ENCODE measurements around the gene GBX1.

GBX1 gene

DNA sequence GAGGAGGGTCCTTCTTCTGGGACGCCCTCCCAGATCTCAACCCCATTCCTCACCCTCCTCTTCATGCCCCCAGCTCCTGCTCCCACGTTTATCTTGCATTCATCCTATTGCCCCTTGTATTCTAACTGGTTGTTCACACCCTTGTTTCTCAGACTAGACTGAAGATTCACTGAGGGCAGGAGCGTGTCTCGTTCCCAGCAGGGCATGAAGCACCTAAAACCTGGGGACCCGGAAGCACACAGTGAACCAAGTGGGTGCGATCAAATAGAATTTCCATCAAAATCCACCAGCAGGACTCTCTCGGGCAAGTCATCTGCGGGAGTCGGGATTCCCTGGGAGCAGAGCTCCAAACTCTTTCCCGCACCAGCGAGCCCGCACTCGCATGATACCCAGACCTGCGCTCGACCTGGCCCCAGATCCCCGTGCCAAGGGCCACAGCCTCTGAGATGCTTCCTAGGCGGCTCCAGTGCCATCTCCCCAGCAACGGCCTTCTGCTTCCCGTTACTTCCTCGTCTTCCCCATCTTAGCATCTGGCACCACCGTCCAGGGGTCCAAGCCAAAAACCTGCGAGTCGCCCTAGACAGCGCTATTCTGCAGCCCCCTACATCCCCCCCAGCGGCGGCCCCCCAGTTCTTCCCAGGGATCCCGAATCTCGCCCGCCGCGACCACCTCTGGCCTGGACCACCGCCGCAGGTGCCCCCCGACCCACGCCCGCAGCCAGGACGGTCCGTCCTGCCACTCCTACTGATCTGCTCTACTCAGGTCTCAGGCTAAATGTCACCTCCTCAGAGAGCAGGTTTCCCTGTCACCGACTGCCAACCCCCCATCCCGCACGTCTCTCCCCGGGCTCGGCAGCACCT lies 6.1 kb upstream of the GBX1 start:
- no peak for DNase-seq (ENCODE audit: low read depth)

- DNase-seq (ENCODE audit: low read depth), result no peak
Observed at GRCh38 chr7:151172273-151173141, 5.0 kb upstream of the GBX1 start.

DNA sequence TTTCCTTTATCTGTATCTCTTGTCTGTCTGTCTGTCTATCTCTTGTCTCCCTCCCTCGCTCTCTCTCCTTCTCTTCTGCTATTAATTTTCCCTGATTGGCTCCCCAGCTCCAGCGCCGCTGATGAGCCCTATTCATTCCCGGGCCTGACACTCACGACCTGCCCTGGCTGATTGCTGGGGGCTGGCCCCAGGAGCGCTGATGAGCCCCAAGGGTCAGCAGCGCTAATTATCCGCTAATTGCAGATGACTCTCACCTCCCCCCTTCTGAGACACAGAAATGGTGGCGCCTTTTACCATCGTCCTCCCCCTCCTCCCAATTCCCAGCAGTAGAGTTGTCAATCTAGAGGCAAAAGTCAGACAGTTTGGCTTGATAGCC lies 1.3 kb upstream of the GBX1 start:
- DNase-seq (ENCODE audit: low read depth), result no peak

DNA sequence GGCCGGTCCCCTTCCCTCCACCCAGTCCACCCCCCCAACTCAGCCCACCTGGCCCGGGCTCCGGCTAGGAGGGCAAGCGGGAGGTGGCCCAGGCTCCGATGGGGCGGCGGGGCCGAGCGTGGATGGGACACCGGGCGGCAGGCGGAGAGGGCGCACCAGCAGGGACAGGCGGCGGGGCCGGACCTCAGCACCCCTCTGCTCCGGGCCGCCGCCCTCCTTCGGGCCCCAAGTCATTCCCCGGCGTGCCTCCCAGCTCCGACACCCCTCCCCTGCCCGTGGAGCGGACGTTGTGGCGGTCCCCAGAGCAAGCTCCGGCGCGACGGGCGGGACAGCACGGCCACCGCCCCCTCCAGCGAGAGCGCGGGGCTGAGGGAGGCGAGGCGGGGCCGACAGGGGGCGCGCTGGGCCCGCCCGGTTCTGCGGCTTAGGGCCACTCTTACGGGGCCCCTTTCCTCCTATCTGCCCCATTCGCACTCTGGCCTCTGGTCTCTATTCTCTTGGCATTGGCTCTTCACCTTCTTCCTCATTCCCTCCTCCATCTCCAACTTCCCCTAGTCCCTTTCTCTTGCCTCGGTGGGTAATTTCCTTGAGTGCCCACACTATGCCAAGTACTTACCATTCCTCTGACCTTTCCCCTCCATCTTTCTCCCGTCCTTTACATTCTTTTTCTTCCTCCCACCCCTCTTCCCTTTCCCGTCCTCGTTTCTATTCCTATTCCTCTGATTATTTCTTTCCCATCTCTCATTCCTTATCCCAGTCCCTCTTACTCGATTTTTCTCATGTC lies 701 bp upstream of the GBX1 start:
- no peak for DNase-seq (ENCODE audit: low read depth)

GRCh38 chr7:151166629-151167196 lies 781 bp downstream of the GBX1 start:
- DNase-seq (ENCODE audit: low read depth), result no peak

DNA sequence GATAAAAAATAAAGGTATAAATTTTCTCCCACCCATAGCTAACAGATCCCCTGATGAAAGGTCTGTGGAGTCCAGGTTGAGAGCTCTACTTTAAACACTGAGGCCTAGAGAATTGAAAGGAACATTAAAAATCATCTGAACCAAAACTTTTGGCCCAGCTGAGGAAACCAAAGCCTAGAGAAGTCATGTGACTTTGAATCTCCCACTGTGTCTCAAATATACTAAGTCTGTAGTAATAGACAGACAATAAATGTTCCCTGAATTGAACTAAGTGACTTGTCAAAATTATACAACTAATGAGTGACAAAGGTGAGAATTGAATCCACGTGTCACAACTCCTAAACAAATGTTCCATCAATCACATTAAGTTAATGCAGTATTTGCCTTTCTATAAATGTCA lies 5.7 kb downstream of the GBX1 start:
- no peak for DNase-seq (ENCODE audit: low read depth)

DNA sequence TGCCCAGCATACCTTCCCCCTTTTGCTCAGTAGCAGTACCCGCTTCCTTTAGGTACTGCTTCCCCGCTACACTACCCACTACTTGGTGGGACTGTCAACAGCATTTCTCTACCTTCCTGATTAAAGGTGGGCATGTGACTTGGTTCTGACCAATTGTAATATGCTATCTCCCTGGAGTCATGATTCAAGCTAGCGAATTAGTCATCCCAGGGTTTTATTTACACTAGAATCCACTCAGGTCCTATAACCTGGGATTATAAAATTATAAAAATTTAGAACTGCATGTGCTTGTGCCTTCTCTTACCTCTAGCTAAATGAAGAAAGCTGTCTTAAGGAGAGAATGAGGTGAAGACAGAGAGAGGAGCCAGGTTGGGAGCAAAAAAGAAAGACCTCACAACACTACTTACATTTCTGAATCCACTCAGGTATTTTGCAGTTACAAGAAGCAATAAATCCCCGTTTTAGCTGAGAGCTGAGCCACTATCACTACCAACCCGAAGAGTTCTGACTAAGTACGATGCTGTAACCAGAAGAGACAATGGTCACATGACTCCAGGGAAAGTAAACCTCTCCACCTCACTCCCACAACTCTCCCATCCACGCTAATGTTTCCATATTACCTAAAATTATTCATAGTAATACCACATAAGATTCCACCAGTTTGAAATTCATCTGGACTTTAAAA lies 9.7 kb downstream of the GBX1 start:
- DNase-seq (ENCODE audit: low read depth), result no peak

- DNase-seq (ENCODE audit: low read depth), result no peak
Observed at GRCh38 chr7:151152643-151153513, 14.6 kb downstream of the GBX1 start.

DNA sequence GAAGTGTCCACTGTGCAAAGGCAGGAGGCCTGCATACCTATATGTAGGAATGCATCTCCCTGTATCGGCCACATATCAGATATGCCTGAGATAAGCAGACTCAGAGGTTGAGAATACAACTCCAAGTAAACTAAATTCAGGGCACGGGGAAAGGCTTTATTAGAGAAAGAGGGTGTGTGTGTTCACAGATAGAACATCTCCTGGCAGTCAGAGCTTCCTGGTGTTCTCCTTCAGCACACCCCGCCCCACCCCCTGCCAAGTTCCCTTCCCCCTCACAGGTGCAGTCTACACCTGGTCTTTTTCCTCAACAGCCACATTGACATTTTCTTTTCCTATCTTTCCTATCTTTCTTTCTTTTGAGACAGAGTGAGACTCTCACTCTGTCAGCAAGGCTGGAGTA lies 17.1 kb downstream of the GBX1 start:
- no peak for DNase-seq (ENCODE audit: low read depth)

DNA sequence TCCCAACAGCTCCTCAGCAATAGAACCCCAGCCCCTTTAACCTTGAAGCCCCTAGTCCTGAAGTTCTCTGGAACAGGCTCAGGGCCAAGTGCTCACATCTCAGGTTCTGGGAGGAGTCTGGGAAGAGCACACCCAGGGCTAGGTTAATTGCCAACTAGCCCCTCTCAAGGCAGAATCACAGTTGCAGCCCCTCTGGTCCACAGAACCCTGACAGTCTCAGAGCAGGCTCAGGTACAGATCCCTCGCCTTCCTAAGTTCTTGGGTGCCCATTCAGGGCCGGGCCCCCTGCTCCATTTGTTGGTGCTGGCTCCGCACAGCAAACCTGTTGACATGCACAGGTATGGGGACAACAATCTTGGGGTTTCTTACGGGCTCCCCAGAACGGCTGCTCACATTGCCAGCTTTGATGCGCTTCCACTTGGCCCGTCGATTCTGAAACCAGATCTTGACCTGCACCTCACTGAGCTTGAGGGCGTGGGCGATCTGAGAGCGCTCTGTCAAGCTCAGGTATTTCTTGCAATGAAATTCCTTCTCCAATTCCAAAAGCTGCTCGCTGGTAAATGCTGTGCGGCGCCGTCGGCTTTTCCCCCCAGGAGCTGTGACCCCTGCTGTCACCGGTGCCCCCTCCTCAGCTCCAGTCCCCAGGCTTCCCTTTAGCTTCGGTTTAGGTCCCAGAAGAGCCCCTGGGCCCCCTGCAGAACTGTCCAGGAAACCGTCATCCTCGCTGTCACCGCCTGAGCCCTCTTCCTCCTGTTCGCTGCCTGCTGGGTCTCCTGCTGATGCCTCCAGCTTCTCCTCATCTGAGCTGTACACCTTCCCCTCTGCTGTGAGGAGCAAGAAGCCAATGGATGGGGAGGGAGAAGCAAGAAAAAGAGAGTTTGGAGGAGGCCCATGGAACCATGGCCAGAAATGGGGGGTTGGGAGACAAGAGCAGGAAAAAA lies 18.9 kb downstream of the GBX1 start:
- DNase-seq (ENCODE audit: low read depth), result no peak

DNA sequence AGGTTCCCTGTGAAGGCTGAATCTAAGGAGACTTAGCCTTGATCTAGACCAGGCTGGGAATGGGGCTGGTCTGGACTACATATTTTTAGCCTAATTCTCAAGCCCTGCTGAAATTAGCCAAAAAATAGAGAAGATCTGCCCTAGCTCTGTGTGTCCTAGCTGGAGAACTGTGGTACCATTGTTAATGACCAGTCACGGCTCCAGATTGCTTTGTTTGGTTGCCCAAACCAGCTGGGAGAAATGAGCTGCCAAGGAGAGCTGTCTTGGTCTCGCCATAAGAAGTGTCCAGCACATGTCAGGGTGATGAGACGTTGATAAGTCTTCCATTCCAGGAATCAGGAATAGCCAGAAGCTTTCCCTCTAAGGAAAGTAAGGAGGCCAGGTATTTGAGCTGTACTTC lies 20.7 kb downstream of the GBX1 start:
- DNase-seq (ENCODE audit: low read depth), result no peak

DNA sequence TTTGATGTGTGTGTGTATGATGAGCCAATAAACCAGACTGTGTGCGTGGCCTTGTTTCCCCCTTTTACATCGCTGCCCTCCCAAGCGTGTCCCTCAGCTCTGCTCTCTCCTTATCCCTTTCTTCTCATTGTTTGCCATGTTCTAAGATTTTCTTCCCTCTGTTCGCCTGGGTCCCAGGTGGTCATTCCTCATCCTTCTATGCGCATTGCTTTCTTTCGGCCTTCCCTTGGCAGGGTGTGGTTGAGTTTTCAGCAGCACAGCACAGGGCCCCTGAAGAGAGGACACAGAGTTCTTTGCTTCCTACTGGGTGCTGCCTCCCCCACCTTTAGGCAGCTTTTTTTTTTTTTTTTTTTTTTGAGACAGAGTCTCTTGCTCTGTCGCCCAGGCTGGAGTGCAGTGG lies 23.1 kb downstream of the GBX1 start:
- no peak for DNase-seq (ENCODE audit: low read depth)

- no peak for DNase-seq (ENCODE audit: low read depth)
Observed at GRCh38 chr7:151143261-151144015, 24.1 kb downstream of the GBX1 start.

- no peak for DNase-seq (ENCODE audit: low read depth)
Observed at GRCh38 chr7:151142686-151143040, 24.8 kb downstream of the GBX1 start.

GRCh38 chr7:151141855-151142685 lies 25.4 kb downstream of the GBX1 start:
- no peak for DNase-seq (ENCODE audit: low read depth)

DNA sequence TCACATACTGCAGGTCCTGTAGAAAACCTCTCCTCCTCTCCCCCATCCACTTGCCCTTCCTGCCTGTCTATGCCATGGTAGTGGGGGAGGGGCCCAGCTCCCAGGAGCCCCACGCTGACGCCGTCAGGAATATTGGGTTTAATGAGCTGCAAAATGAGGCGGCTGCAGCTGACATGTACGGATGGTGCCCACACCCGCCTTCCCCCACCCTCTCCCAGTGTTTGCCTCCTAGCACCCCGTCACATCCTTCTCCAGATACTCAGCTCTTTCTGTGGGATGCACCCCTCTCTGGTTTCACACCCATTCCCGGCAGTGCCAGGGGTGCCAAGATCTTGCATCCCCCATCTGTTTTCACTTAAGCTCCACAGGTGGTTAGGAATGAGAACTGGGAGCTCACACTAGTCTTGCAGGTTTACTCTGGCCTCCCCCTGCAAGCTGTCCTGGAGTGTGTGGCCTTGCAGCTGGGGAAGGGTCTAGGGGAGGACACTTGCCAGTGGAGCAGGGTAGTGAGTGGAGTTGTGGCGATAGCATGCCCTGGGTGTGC lies 26.1 kb downstream of the GBX1 start:
- DNase-seq (ENCODE audit: low read depth), result no peak

GRCh38 chr7:151140826-151141225 lies 26.7 kb downstream of the GBX1 start:
- no peak for DNase-seq (ENCODE audit: low read depth)

DNA sequence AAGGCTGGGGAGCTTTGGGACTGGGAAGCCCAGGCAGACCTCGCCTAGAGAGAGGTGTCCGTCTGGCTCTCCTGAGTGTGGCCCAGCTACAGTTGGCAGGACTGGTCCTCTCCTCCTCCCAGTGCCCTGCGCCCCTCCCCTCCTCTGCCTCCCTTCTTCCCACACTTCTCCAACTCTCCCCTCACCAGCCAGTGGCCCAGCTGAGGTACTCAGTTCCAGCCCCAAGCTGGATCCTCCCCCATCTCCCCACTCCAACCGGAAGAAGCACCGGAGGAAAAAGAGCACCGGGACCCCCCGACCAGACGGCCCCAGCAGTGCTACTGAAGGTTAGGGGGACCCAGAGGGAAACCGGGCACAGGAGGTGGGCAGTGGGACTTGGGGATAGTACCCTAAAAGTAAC lies 27.7 kb downstream of the GBX1 start:
- DNase-seq (ENCODE audit: low read depth), result no peak
